HEK293 (cell line): Measurements from ENCODE around the gene CR1.
A peak's percentile ranks its signal among the peaks of the same experiment; 100 is the strongest.

Experiments
- CTCF ChIA-PET: fragments of 350-600 bp; formaldehyde crosslinking; extraction: SDS; loops from one replicate; lab custom pipeline; 2021; ENCODE audit warnings: antibody characterized with exemption; lab: Yijun Ruan, JAX
- POLR2A ChIA-PET: fragments of 300-600 bp; formaldehyde crosslinking; extraction: SDS; loops from one replicate; lab custom pipeline; 2020; ENCODE audit warnings: antibody characterized with exemption, inconsistent platforms; lab: Yijun Ruan, JAX
- H3K27ac ChIP-seq: fragments of 200-500 bp; sonication (Bioruptor generic); 2 replicates; pipeline ENCODE4 v1.5.1; 2014; ENCODE audit warnings: low read depth, low read length, control low read depth, inconsistent platforms; ENCODE audit errors: extremely low read depth
- H3K36me3 ChIP-seq, 2 experiments: fragments of 200-500 bp in 1 of 2; sonication (Bioruptor generic) in 1 of 2; 1 replicate in 1 of 2; 2 replicates in 1 of 2; pipeline ENCODE4 v1.5.1; 2014 to 2017; ENCODE audit warnings: inconsistent platforms in 2 of 2, low read length in 2 of 2; ENCODE audit not compliant: control insufficient read depth in 2 of 2, insufficient read depth in 1 of 2
- H3K4me1 ChIP-seq: fragments of 200-500 bp; sonication (Bioruptor generic); 2 replicates; pipeline ENCODE4 v1.5.1; 2014; ENCODE audit warnings: mild to moderate bottlenecking, low read length, inconsistent platforms; ENCODE audit not compliant: control insufficient read depth, insufficient read depth
- H3K4me3 ChIP-seq: 2 replicates; pipeline ENCODE4 v1.5.1; 2011; ENCODE audit warnings: low read depth, mild to moderate bottlenecking, control low read depth, low read length, moderate library complexity
- H3K9me3 ChIP-seq: fragments of 200-500 bp; sonication (Bioruptor generic); 2 replicates; pipeline ENCODE4 v1.5.1; 2014; ENCODE audit warnings: low read depth, low read length, inconsistent platforms; ENCODE audit not compliant: control insufficient read depth, insufficient read depth
- GLI2 ChIP-seq: fragments of 450-650 bp; formaldehyde crosslinking; IDR thresholded peaks from 2 replicates; pipeline ENCODE4; 2017; ENCODE audit warnings: missing biosample characterization, missing genetic modification characterization, low read depth, borderline replicate concordance
- GLI4 ChIP-seq: fragments of 450-650 bp; formaldehyde crosslinking; IDR thresholded peaks from 2 replicates; pipeline ENCODE4 v1.5.1; 2016; ENCODE audit warnings: missing biosample characterization, missing genetic modification characterization
- KLF7 ChIP-seq: fragments of 450-650 bp; formaldehyde crosslinking; IDR thresholded peaks from 2 replicates; pipeline ENCODE4 v1.5.1; 2016; ENCODE audit warnings: missing biosample characterization, missing genetic modification characterization, borderline replicate concordance
- KLF8 ChIP-seq: fragments of 450-650 bp; formaldehyde crosslinking; IDR thresholded peaks from 2 replicates; pipeline ENCODE4 v1.5.1; 2016; ENCODE audit warnings: missing biosample characterization, missing genetic modification characterization
- ZBTB20 ChIP-seq: fragments of 450-650 bp; formaldehyde crosslinking; IDR thresholded peaks from 2 replicates; pipeline ENCODE4 v1.5.1; 2016; ENCODE audit warnings: missing biosample characterization, missing genetic modification characterization
- ZNF239 ChIP-seq: fragments of 450-650 bp; formaldehyde crosslinking; IDR thresholded peaks from 2 replicates; pipeline ENCODE4 v1.5.1; 2016; ENCODE audit warnings: missing biosample characterization, missing genetic modification characterization
- ZNF274 ChIP-seq, 2 experiments: fragments of 200-500 bp in 1 of 2; fragments of 450-650 bp in 1 of 2; sonication (Bioruptor generic) in 1 of 2; formaldehyde crosslinking in 1 of 2; IDR thresholded peaks; 2 replicates each; pipeline versions ENCODE4 v1.5.1 to v1.6.1; 2014 to 2016; ENCODE audit warnings: borderline replicate concordance in 1 of 2, inconsistent platforms in 1 of 2, low read length in 1 of 2, missing biosample characterization in 1 of 2, missing genetic modification characterization in 1 of 2
- ZNF560 ChIP-seq: fragments of 450-650 bp; formaldehyde crosslinking; IDR thresholded peaks from 2 replicates; pipeline ENCODE4 v1.5.1; 2017; ENCODE audit warnings: missing biosample characterization, missing genetic modification characterization, borderline replicate concordance
- ZNF585B ChIP-seq: fragments of 450-650 bp; formaldehyde crosslinking; IDR thresholded peaks from 2 replicates; pipeline ENCODE4 v1.5.1; 2016; ENCODE audit warnings: missing biosample characterization, missing genetic modification characterization
- TF ChIP-seq, protein P1 (sequence below): fragments of 450-650 bp; formaldehyde crosslinking; optimal IDR thresholded peaks from 2 replicates; pipeline ENCODE3; 2016; ENCODE audit warnings: missing biosample characterization, mild to moderate bottlenecking, missing genetic modification characterization
- TF ChIP-seq, protein P2 (sequence below): fragments of 450-650 bp; formaldehyde crosslinking; conservative IDR thresholded peaks from 2 replicates; pipeline ENCODE4 v1.5.1; 2016; ENCODE audit warnings: low read depth, missing biosample characterization, missing genetic modification characterization
- TF ChIP-seq, protein P3 (sequence below): fragments of 450-650 bp; formaldehyde crosslinking; IDR thresholded peaks from 2 replicates; pipeline ENCODE4 v1.5.1; 2016; ENCODE audit warnings: missing biosample characterization, missing genetic modification characterization
- TF ChIP-seq, protein P4 (sequence below): fragments of 450-650 bp; formaldehyde crosslinking; IDR thresholded peaks from 2 replicates; pipeline ENCODE4 v1.5.1; 2016; ENCODE audit warnings: missing biosample characterization, missing genetic modification characterization

The CR1 gene

DNA sequence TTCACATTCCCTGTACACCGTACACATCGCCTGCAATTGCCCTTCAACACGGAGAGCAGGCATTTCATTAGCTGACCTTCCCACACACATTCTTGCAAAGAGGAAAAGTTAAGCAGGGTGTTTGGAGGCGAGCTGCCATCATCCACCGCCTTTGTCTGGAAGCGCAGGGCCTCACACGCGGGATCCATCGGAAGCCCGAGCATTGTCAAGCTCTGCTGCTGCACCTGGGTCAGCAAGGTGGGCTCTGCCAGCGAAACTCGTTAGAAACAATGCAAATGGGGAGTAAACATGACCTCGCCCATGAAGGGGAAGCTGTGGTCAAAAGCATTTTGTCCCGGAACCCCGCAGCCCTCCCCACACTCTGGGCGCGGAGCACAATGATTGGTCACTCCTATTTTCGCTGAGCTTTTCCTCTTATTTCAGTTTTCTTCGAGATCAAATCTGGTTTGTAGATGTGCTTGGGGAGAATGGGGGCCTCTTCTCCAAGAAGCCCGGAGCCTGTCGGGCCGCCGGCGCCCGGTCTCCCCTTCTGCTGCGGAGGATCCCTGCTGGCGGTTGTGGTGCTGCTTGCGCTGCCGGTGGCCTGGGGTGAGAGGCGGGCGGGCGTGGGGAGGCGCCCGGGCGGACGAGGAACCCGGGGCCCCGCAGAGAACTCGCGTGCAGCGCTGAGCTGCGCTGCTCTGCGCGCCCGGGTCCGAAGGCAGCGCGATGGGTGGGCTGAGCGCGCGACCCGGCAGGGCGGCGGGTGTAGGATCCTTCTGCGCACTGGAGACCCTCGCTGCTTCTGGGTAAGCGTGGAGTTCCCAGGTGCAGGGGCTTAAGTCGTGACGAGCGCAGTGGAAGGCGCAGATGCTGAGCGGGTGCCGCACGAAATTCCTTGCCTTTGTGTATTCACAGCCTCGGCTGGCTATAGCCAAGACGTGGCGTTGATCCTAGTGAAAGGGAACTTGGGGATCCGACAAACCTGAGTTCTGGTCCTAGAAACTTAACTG is at the start of gene CR1:
Gene CR1 (plus strand): TSS at position 357 of the 992 bp plus-strand sequence. CDS start 111 bp downstream, at position 468.
- Histone ChIP-seq H3K27ac (no peak within 1 kb of the TSS), H3K36me3 (no peaks in the 10 kb centered on the region), H3K4me1 (no peaks in the 10 kb centered on the region), H3K4me3 (peak within 1 kb of the TSS; percentile 25), H3K9me3 (no peaks in the 10 kb centered on the region)
- TF ChIP-seq, protein P1, sequence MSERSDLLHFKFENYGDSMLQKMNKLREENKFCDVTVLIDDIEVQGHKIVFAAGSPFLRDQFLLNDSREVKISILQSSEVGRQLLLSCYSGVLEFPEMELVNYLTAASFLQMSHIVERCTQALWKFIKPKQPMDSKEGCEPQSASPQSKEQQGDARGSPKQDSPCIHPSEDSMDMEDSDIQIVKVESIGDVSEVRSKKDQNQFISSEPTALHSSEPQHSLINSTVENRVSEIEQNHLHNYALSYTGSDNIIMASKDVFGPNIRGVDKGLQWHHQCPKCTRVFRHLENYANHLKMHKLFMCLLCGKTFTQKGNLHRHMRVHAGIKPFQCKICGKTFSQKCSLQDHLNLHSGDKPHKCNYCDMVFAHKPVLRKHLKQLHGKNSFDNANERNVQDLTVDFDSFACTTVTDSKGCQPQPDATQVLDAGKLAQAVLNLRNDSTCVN (tag by site-specific recombination) = peak; percentile 49
- TF ChIP-seq ZBTB20 = peak; percentile 15; the same call in 1 of the 2 replicates
- no peak for TF ChIP-seq KLF7
- CTCF ChIA-PET = interaction anchor here (1.3 kb wide), 1 partner anchor 42 kb away, joined by 4 read pairs; the partner anchor contains the start of gene CR2
- POLR2A ChIA-PET = interaction anchor here (0.6 kb wide), 1 partner anchor 102 kb away, joined by 6 read pairs; no protein-coding TSS in a partner anchor

DNA sequence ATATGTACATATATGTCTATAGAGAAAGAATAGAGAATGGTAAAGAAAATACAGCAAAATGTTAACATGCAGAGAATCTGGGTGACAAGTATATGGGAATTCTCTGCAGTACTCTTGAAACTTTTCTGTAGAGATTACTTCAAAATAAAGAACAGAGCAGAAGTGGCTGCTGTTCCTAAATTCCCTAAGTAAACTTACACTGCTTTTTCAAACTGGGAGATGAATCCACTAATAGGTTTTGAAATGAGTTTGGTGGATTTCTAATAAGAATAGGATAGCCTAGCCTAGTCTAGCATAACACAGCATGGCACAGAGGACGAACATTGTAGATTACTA is 42.3 kb upstream of the CR1 start:
- H3K36me3 ChIP-seq = no peaks in the 10 kb centered on the region

DNA sequence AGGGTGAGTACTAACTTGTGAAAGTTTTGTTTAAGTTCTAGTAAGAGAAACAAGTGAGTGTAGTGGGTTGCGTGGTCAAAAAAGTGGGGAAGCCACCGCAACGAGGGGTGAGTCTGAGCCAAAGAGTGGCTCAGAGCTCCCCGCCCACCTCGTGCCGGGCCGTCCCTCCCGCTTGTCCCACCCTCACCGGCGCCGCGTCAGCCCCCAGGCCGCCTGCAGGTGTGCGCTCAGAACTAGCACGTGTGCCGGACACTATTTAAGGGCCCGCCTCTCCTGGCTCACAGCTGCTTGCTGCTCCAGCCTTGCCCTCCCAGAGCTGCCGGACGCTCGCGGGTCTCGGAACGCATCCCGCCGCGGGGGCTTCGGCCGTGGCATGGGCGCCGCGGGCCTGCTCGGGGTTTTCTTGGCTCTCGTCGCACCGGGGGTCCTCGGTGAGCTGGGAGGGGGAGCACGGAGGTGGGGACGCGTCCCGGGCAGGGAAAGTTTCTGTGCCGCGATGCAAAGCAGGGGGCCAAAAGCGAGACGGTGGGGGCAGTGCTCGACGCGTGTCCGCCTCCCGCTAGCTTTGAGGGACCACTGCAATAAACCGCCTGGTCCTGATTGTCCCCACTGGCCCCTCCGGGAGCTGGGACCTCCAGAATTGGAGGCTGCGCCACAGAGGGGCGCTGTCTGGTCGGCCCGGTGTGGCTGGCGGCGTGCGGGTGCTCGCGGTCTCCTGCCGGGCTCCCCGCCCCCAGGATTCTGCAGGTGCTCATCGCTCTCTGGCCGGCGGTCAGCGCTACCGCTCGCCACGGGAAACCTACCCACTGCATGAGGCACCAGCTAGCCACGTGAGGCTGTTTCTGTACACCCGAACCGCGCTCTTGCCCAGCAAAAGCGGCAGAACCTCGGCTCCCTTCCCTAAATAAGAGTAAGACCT is 41.7 kb upstream of the CR1 start, which contains the start of gene CR2:
Gene CR2 (plus strand): TSS at position 283 of the 919 bp plus-strand sequence. CDS start 91 bp downstream, at position 374.
- Histone ChIP-seq H3K4me3 (peak within 1 kb of the TSS; percentile 58), H3K27ac (no peak within 1 kb of the TSS; the same call in 1 of the 2 replicates), H3K9me3 (no peaks in the 10 kb centered on the region), H3K4me1 (no peaks in the 10 kb centered on the region), H3K36me3 (no peaks in the 10 kb centered on the region)
- CTCF ChIA-PET = interaction anchor here (0.6 to 4.0 kb wide), 9 partner anchors 10 to 56 kb away, joined by 3 to 16 read pairs (median 6); partner anchors contain the start of gene CR1
- POLR2A ChIA-PET = no interaction called here
- TF ChIP-seq ZNF274 (IDR thresholded peaks at IDR 0.05; ENCODE audit: low read length) = no peak
- no peak for TF ChIP-seq ZNF274 (tag by site-specific recombination; IDR thresholded peaks at IDR 0.05; ENCODE audit: borderline replicate concordance)
- no peak for TF ChIP-seq ZNF585B (tag by site-specific recombination)
- TF ChIP-seq KLF8 (tag by site-specific recombination) = no peak; the same call in 1 of the 2 replicates
- TF ChIP-seq KLF7 = no peak
- TF ChIP-seq, protein P2, sequence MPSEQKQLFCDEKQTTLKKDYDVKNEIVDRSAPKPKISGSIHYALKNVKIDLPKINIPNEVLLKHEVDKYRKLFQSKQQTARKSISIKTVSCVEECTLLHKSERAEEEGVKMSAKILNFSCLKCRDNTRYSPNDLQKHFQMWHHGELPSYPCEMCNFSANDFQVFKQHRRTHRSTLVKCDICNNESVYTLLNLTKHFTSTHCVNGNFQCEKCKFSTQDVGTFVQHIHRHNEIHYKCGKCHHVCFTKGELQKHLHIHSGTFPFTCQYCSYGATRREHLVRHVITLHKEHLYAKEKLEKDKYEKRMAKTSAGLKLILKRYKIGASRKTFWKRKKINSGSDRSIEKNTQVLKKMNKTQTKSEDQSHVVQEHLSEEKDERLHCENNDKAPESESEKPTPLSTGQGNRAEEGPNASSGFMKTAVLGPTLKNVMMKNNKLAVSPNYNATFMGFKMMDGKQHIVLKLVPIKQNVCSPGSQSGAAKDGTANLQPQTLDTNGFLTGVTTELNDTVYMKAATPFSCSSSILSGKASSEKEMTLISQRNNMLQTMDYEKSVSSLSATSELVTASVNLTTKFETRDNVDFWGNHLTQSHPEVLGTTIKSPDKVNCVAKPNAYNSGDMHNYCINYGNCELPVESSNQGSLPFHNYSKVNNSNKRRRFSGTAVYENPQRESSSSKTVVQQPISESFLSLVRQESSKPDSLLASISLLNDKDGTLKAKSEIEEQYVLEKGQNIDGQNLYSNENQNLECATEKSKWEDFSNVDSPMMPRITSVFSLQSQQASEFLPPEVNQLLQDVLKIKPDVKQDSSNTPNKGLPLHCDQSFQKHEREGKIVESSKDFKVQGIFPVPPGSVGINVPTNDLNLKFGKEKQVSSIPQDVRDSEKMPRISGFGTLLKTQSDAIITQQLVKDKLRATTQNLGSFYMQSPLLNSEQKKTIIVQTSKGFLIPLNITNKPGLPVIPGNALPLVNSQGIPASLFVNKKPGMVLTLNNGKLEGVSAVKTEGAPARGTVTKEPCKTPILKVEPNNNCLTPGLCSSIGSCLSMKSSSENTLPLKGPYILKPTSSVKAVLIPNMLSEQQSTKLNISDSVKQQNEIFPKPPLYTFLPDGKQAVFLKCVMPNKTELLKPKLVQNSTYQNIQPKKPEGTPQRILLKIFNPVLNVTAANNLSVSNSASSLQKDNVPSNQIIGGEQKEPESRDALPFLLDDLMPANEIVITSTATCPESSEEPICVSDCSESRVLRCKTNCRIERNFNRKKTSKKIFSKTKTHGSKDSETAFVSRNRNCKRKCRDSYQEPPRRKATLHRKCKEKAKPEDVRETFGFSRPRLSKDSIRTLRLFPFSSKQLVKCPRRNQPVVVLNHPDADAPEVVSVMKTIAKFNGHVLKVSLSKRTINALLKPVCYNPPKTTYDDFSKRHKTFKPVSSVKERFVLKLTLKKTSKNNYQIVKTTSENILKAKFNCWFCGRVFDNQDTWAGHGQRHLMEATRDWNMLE (tag by site-specific recombination) = no peak
- TF ChIP-seq GLI4 (tag by site-specific recombination) = no peak
- TF ChIP-seq ZNF239 = no peak
- TF ChIP-seq, protein P3, sequence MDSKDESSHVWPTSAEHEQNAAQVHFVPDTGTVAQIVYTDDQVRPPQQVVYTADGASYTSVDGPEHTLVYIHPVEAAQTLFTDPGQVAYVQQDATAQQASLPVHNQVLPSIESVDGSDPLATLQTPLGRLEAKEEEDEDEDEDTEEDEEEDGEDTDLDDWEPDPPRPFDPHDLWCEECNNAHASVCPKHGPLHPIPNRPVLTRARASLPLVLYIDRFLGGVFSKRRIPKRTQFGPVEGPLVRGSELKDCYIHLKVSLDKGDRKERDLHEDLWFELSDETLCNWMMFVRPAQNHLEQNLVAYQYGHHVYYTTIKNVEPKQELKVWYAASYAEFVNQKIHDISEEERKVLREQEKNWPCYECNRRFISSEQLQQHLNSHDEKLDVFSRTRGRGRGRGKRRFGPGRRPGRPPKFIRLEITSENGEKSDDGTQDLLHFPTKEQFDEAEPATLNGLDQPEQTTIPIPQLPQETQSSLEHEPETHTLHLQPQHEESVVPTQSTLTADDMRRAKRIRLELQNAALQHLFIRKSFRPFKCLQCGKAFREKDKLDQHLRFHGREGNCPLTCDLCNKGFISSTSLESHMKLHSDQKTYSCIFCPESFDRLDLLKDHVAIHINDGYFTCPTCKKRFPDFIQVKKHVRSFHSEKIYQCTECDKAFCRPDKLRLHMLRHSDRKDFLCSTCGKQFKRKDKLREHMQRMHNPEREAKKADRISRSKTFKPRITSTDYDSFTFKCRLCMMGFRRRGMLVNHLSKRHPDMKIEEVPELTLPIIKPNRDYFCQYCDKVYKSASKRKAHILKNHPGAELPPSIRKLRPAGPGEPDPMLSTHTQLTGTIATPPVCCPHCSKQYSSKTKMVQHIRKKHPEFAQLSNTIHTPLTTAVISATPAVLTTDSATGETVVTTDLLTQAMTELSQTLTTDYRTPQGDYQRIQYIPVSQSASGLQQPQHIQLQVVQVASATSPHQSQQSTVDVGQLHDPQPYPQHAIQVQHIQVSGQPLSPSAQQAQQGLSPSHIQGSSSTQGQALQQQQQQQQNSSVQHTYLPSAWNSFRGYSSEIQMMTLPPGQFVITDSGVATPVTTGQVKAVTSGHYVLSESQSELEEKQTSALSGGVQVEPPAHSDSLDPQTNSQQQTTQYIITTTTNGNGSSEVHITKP (tag by site-specific recombination) = peak; percentile 32; the same call in 1 of the 2 replicates
- TF ChIP-seq GLI2 = no peak

More for the DNA sequence above, 42.3 kb upstream of the CR1 start:
- Histone ChIP-seq H3K4me3 (no peak overlapping the region), H3K4me1 (no peaks in the 10 kb centered on the region), H3K9me3 (no peaks in the 10 kb centered on the region), H3K27ac (no peak overlapping the region)
- ChIA-PET POLR2A (no interaction called here), CTCF (interaction anchor here (1.0 to 4.0 kb wide), 5 partner anchors 10 to 48 kb away, joined by 4 to 16 read pairs (median 8); partner anchors contain the start of gene CR1)
- TF ChIP-seq, protein P4, sequence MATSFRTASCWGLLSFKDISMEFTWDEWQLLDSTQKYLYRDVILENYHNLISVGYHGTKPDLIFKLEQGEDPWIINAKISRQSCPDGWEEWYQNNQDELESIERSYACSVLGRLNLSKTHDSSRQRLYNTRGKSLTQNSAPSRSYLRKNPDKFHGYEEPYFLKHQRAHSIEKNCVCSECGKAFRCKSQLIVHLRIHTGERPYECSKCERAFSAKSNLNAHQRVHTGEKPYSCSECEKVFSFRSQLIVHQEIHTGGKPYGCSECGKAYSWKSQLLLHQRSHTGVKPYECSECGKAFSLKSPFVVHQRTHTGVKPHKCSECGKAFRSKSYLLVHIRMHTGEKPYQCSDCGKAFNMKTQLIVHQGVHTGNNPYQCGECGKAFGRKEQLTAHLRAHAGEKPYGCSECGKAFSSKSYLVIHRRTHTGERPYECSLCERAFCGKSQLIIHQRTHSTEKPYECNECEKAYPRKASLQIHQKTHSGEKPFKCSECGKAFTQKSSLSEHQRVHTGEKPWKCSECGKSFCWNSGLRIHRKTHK = peak; percentile 52; the same call in 1 of the 2 replicates
- no peak for TF ChIP-seq ZNF560
